Liver (tissue), 3 donors: ENCODE measurements around the gene RRM2.

Source experiments
- FOXA2 ChIP-seq: IDR thresholded peaks from 2 replicates; pipeline ENCODE4 v1.6.1; 2016; ENCODE audit warnings: antibody characterized with exemption
- GABPA ChIP-seq, 2 donors: IDR thresholded peaks in 1 of 2; conservative IDR thresholded peaks in 1 of 2; 2 replicates each; pipeline ENCODE4 v1.6.1; 2016; ENCODE audit warnings: antibody characterized with exemption in 2 of 2, mild to moderate bottlenecking in 1 of 2, moderate library complexity in 1 of 2
- JUND ChIP-seq, 2 donors: IDR thresholded peaks; 2 replicates each; pipeline ENCODE4 v1.6.1; 2016; ENCODE audit warnings: antibody characterized with exemption in 2 of 2
- MAX ChIP-seq: IDR thresholded peaks from 2 replicates; pipeline ENCODE4 v1.6.1; 2016; ENCODE audit warnings: antibody characterized with exemption
- YY1 ChIP-seq: IDR thresholded peaks from 2 replicates; pipeline ENCODE4 v1.6.1; 2016; ENCODE audit warnings: antibody characterized with exemption, mild to moderate bottlenecking
- TF ChIP-seq, protein P1 (sequence below): IDR thresholded peaks from 2 replicates; pipeline ENCODE4 v1.6.1; 2016; ENCODE audit warnings: antibody characterized with exemption, mild to moderate bottlenecking
- TF ChIP-seq, protein P2 (sequence below): fragments of 150-350 bp; IDR thresholded peaks from 2 replicates; pipeline ENCODE4 v1.5.1; 2017; ENCODE audit warnings: improper control_type of control experiment, low read depth, low read length; ENCODE audit not compliant: missing input control
- donor health status: healthy.
- donor health status: healthy.

GRCh38 chr2:10150436-10150835 lies 27.9 kb downstream of the RRM2 start:
- TF ChIP-seq, protein P1, sequence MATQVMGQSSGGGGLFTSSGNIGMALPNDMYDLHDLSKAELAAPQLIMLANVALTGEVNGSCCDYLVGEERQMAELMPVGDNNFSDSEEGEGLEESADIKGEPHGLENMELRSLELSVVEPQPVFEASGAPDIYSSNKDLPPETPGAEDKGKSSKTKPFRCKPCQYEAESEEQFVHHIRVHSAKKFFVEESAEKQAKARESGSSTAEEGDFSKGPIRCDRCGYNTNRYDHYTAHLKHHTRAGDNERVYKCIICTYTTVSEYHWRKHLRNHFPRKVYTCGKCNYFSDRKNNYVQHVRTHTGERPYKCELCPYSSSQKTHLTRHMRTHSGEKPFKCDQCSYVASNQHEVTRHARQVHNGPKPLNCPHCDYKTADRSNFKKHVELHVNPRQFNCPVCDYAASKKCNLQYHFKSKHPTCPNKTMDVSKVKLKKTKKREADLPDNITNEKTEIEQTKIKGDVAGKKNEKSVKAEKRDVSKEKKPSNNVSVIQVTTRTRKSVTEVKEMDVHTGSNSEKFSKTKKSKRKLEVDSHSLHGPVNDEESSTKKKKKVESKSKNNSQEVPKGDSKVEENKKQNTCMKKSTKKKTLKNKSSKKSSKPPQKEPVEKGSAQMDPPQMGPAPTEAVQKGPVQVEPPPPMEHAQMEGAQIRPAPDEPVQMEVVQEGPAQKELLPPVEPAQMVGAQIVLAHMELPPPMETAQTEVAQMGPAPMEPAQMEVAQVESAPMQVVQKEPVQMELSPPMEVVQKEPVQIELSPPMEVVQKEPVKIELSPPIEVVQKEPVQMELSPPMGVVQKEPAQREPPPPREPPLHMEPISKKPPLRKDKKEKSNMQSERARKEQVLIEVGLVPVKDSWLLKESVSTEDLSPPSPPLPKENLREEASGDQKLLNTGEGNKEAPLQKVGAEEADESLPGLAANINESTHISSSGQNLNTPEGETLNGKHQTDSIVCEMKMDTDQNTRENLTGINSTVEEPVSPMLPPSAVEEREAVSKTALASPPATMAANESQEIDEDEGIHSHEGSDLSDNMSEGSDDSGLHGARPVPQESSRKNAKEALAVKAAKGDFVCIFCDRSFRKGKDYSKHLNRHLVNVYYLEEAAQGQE: no peak
- TF ChIP-seq, protein P2, sequence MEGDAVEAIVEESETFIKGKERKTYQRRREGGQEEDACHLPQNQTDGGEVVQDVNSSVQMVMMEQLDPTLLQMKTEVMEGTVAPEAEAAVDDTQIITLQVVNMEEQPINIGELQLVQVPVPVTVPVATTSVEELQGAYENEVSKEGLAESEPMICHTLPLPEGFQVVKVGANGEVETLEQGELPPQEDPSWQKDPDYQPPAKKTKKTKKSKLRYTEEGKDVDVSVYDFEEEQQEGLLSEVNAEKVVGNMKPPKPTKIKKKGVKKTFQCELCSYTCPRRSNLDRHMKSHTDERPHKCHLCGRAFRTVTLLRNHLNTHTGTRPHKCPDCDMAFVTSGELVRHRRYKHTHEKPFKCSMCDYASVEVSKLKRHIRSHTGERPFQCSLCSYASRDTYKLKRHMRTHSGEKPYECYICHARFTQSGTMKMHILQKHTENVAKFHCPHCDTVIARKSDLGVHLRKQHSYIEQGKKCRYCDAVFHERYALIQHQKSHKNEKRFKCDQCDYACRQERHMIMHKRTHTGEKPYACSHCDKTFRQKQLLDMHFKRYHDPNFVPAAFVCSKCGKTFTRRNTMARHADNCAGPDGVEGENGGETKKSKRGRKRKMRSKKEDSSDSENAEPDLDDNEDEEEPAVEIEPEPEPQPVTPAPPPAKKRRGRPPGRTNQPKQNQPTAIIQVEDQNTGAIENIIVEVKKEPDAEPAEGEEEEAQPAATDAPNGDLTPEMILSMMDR: no peak
- TF ChIP-seq JUND (IDR thresholded peaks at IDR 0.05) (no peak), YY1 (no peak), FOXA2 (no peak), MAX (no peak), GABPA (IDR thresholded peaks at IDR 0.05 in 1 of 2, conservative IDR thresholded peaks at IDR 0.05 in 1 of 2) (no peak)
